Measurements from ENCODE around the gene VTN. TPM values are rescaled to one million over a fixed set of nuclear protein-coding genes. Genes with fewer than 3 reads are reported as not detected.

The VTN gene
- total RNA-seq, 2 experiments from 2014 or later, result 0.40 TPM; not detected in 1

DNA sequence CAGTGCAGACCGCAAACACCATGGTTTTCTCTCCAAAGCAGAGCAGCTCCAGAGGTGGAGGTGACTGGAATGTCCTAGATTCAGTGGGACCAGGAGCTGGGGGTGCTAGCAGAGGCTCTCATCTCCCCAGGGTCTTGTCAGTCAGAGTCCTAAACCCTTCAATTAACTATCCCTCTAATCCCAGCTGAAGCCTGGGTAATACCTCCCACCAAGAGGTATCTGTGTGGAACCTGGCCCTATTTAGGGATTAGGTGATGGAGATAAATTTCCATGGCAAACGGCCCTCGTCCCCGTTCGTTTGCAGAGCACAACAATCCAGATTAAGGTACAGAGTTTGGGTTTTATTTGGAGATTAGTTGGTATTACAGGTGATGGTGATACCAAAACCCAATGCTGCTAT lies 6.9 kb downstream of the VTN start:
- POLR2A ChIA-PET, result no interaction called here

DNA sequence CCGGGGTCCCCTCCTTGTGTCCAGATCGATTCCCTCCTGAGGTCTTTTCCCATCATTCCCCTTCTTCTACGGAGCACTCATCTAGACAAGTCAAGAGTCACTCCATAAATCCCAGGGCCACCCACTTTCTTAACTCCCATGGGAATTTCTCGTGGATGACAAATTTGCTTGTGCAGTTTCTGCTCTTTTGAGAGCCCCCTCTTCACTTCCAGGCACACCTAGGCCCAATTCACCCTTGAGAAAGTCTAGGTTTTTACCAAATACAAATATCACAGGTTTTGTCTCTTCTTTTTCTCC lies 12.3 kb downstream of the VTN start:
- CTCF ChIA-PET (ENCODE audit: unreplicated experiment), result no interaction called here
- Histone ChIP-seq H3K36me3 (ENCODE audit: insufficient read depth, low read length) (peaks cover 59% of the 10 kb centered on the region), H3K9me3 (ENCODE audit: low read length) (no peaks in the 10 kb centered on the region), H3K4me3 (ENCODE audit: low read depth, low read length, poor library complexity, severe bottlenecking) (peak overlapping the region; percentile 89), H3K9me2 (ENCODE audit: insufficient read depth, low read length) (no peaks in the 10 kb centered on the region), H4K20me1 (ENCODE audit: insufficient read depth, low read length) (no peaks in the 10 kb centered on the region), H3K79me2 (ENCODE audit: insufficient read depth, low read depth, low read length) (peaks cover 33% of the 10 kb centered on the region), H3K27ac (ENCODE audit: low read depth, low read length, poor library complexity, severe bottlenecking) (peak overlapping the region; percentile 27), H3K4me1 (ENCODE audit: insufficient read depth, low read length, poor library complexity, severe bottlenecking) (peaks cover 21% of the 10 kb centered on the region), H3K4me2 (ENCODE audit: low read length) (peak overlapping the region; percentile 84), H2AFZ (ENCODE audit: low read length) (peak overlapping the region; percentile 48)
- no peak for TF ChIP-seq EZH2phosphoT487 (IDR thresholded peaks at IDR 0.05; ENCODE audit: borderline replicate concordance, low read depth, low read length)
- TF ChIP-seq, protein P1, sequence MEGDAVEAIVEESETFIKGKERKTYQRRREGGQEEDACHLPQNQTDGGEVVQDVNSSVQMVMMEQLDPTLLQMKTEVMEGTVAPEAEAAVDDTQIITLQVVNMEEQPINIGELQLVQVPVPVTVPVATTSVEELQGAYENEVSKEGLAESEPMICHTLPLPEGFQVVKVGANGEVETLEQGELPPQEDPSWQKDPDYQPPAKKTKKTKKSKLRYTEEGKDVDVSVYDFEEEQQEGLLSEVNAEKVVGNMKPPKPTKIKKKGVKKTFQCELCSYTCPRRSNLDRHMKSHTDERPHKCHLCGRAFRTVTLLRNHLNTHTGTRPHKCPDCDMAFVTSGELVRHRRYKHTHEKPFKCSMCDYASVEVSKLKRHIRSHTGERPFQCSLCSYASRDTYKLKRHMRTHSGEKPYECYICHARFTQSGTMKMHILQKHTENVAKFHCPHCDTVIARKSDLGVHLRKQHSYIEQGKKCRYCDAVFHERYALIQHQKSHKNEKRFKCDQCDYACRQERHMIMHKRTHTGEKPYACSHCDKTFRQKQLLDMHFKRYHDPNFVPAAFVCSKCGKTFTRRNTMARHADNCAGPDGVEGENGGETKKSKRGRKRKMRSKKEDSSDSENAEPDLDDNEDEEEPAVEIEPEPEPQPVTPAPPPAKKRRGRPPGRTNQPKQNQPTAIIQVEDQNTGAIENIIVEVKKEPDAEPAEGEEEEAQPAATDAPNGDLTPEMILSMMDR (conservative IDR thresholded peaks at IDR 0.05; ENCODE audit: low read length), result no peak
- no TSS peak for BruUV-seq (replicated peaks)
- DNase-seq (ENCODE audit: low spot score), result peak; percentile 23
- intact Hi-C loops (cut with micrococcal nuclease; ENCODE audit: unreplicated experiment), result loop anchor here (1.0 kb wide), 2 partner anchors 13 to 23 kb away; partner anchors contain the start of genes IFT20, SARM1 and TNFAIP1
- POLR2A ChIA-PET, result interaction anchor here (0.8 to 3.6 kb wide), 11 partner anchors 8 to 45 kb away, joined by 3 to 22 read pairs (median 3); partner anchors contain the start of genes IFT20, SARM1, TNFAIP1 and VTN

More for the DNA sequence above, 6.9 kb downstream of the VTN start:
- TF ChIP-seq EZH2phosphoT487 (IDR thresholded peaks at IDR 0.05; ENCODE audit: borderline replicate concordance, low read depth, low read length), result no peak
- TF ChIP-seq, protein P1 (conservative IDR thresholded peaks at IDR 0.05; ENCODE audit: low read length), result no peak
- Histone ChIP-seq H3K4me2 (ENCODE audit: low read length) (no peak overlapping the region), H3K27ac (ENCODE audit: low read depth, low read length, poor library complexity, severe bottlenecking) (no peak overlapping the region), H3K9me2 (ENCODE audit: insufficient read depth, low read length) (no peaks in the 10 kb centered on the region), H3K79me2 (ENCODE audit: insufficient read depth, low read depth, low read length) (peaks cover 10% of the 10 kb centered on the region), H4K20me1 (ENCODE audit: insufficient read depth, low read length) (no peaks in the 10 kb centered on the region), H3K4me1 (ENCODE audit: insufficient read depth, low read length, poor library complexity, severe bottlenecking) (peaks cover 6% of the 10 kb centered on the region), H2AFZ (ENCODE audit: low read length) (no peak overlapping the region), H3K9me3 (ENCODE audit: low read length) (no peaks in the 10 kb centered on the region), H3K4me3 (ENCODE audit: low read depth, low read length, poor library complexity, severe bottlenecking) (no peak overlapping the region), H3K36me3 (ENCODE audit: insufficient read depth, low read length) (peaks cover 45% of the 10 kb centered on the region)
- no peak for DNase-seq (ENCODE audit: low spot score)
- BruUV-seq (replicated peaks), result no TSS peak
- CTCF ChIA-PET (ENCODE audit: unreplicated experiment), result no interaction called here
- intact Hi-C loops (cut with micrococcal nuclease; ENCODE audit: unreplicated experiment), result no loop called here

DNA sequence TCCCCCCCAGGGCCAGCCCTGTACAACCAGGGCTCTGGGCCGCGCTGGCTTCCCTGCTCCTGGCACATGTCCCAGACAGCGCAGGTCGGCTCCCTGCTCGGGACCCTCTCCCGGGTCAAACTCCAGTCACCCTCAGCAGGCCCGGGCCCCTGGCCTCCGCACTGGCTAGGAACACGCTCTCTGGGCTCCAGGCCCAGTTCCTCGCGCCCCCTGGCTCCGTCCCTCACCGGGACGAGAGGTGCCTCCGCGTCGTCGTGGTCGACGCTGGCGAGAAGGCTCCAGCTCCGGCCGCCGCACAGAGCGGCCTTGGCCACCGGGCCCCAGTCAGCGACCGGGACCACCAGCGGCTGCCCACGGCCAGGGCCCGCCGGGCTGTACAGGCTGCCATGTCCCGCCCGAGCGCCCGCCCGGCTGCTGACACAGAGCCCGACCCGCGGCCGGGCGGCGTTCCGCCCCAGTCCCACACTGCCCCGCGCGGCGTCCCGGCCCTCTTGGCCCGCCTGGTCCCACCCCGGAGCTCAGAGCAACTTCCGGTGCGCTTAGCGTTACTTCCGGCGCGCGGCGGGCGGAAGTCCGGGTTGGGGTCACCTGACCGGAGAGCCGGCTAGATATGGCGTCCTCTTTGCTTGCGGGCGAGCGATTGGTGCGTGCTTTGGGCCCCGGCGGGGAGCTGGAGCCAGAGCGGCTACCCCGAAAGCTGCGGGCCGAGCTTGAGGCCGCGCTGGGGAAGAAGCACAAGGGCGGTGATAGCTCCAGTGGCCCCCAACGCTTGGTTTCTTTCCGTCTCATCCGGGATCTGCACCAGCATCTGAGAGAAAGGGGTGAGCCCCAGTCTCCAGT lies 12.8 kb downstream of the VTN start, which contains the start of gene POLDIP2:
Gene POLDIP2, minus strand, starts transcription at position 467 of the 840 bp plus-strand sequence. Its CDS starts 79 bp downstream, at position 388.
- peak within 1 kb of the TSS; percentile 32 for H3K27ac ChIP-seq (ENCODE audit: low read depth, low read length, poor library complexity, severe bottlenecking)
- no peak for TF ChIP-seq EZH2phosphoT487 (IDR thresholded peaks at IDR 0.05; ENCODE audit: borderline replicate concordance, low read depth, low read length)
- TF ChIP-seq, protein P1 (conservative IDR thresholded peaks at IDR 0.05; ENCODE audit: low read length), result 0 out of 2 replicates have a peak, but pooled peaks have one; percentile 18
- ChIA-PET POLR2A (interaction anchor here (0.8 to 3.6 kb wide), 11 partner anchors 9 to 45 kb away, joined by 3 to 22 read pairs (median 3); partner anchors contain the start of genes IFT20, SARM1, TNFAIP1 and VTN), CTCF (ENCODE audit: unreplicated experiment) (interaction anchor here (1.1 kb wide), 1 partner anchor 22 kb away, joined by 3 read pairs; the partner anchor contains the start of gene TNFAIP1)
- peak within 1 kb of the TSS; percentile 99 for H3K4me2 ChIP-seq (ENCODE audit: low read length)
- H3K4me1 ChIP-seq (ENCODE audit: insufficient read depth, low read length, poor library complexity, severe bottlenecking), result peaks cover 21% of the 10 kb centered on the region
- peak within 1 kb of the TSS; percentile 69 for H2AFZ ChIP-seq (ENCODE audit: low read length)
- no TSS peak for BruUV-seq (replicated peaks)
- H3K9me3 ChIP-seq (ENCODE audit: low read length), result no peaks in the 10 kb centered on the region
- intact Hi-C loops (cut with micrococcal nuclease; ENCODE audit: unreplicated experiment), result loop anchor here (1.0 kb wide), 2 partner anchors 14 to 22 kb away; partner anchors contain the start of genes IFT20, SARM1 and TNFAIP1
- peak; percentile 96 for DNase-seq (ENCODE audit: low spot score)
- no peaks in the 10 kb centered on the region for H3K9me2 ChIP-seq (ENCODE audit: insufficient read depth, low read length)
- H4K20me1 ChIP-seq (ENCODE audit: insufficient read depth, low read length), result no peaks in the 10 kb centered on the region
- H3K36me3 ChIP-seq (ENCODE audit: insufficient read depth, low read length), result peaks cover 61% of the 10 kb centered on the region
- H3K4me3 ChIP-seq (ENCODE audit: low read depth, low read length, poor library complexity, severe bottlenecking), result peak within 1 kb of the TSS; percentile 89
- peaks cover 33% of the 10 kb centered on the region for H3K79me2 ChIP-seq (ENCODE audit: insufficient read depth, low read depth, low read length)
